NCI-H128 (cell line): ENCODE data around the gene CD300LG.

ENCODE experiments used
- DNase-seq: peaks from one replicate; lab custom pipeline; 2025; ENCODE audit not compliant: unreplicated experiment; lab: John Stamatoyannopoulos, UW

The CD300LG gene

DNA sequence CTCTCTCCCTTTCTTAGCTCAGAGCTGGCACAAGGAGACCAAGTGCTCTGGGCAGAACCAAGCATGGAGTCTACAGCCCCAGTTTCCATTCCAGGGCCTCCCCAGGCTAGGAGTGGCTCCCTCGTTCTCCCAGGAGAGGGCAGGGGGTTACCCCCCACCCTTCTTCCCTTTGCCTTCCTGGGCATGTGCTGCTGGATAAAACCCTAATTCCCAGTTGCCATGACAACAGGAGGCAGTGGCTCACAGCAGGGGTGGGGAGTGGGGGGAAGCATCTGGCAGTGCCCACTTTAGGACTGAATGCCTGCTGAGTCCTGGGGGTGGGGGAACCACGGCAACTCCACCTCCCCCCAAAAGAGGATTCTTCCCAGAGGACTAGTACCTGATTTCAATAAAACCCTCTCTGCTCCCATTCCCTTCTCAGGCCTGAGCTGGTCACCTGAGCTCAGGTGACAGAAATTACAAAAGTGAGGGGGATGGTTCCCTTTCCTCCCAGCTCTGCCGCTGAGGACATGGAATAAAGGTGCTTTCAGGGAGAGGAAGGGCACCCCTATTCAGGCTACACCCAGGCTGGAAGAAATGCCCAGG is 58.5 kb downstream of the CD300LG start:
- no peak for DNase-seq

DNA sequence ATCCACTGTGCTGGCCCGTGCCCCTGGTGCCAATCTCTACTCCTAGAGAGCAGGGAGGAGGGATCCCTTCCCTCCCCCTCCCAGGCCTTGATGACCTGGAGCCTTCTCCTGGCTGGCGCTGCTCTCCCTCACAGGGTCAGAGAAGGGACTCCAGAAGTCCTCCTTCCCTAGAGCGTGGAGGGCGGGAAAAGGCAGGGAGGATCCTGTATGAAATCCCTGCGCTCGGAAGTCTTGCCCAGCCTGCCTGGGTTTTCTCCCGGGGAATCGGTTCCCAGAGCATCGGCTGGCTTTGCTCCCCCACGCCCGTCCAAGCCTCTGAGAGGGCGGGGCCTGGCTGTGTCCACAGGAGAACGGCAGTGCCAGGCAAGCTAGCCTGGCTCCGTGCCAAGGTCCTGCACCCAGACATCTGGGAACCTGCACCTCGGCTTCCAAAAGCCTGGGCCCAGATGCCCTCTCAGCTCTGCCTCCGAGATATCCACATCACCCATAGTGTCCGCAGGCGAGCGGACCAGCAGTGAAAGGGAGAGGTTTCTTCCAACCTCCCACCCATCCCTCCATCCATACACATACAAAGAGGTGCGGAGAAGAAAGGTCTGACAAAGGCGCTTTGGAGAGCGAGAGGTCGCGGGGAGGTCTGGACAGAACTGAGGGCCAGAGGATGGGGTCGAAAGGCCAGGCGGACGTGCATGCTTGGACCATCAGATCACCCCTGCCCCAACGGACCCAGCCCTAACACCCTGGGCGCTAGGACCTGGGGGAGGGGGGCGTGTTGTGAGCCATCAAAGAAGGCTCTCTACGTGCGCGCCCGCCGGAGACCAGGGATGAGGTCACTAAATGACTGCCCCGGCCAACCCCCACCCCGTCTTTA is 59.2 kb downstream of the CD300LG start:
- no peak for DNase-seq

- DNase-seq: no peak
These were observed 60.0 kb downstream of the CD300LG start for GRCh38 chr17:43906951-43907424.

DNA sequence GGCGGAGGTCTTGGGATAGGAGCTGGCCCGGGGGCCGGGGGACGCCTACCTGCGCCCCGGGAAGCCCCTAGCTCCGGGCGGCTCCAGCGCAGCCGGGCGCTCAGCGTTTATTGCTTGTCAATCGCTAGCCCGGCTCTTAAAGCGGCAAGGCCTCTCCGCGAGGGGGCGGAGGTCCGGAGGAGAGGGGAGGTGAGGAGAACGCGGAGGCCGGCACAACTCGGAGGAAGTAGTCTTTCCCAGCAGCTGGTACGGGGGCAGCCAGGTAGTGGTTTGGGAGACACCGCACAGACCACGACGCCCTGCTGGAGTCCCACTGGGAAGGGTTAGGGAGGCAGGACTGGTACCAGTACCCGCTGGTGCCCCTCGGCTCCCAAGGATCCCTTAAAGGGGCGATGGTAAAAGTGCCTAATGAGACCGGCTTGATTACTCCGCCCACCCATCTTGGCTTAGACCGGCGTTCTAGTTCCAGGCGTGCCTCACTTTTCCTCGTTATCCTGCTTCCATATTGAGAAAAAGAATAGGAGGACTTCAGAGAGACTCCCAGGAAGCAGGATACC is 60.5 kb downstream of the CD300LG start, which contains the start of gene MPP2:
TSS of gene MPP2 (minus strand) at position 112 of the 557 bp plus-strand sequence. CDS start 3,076 bp downstream, outside the sequence.
- no peak for DNase-seq

DNA sequence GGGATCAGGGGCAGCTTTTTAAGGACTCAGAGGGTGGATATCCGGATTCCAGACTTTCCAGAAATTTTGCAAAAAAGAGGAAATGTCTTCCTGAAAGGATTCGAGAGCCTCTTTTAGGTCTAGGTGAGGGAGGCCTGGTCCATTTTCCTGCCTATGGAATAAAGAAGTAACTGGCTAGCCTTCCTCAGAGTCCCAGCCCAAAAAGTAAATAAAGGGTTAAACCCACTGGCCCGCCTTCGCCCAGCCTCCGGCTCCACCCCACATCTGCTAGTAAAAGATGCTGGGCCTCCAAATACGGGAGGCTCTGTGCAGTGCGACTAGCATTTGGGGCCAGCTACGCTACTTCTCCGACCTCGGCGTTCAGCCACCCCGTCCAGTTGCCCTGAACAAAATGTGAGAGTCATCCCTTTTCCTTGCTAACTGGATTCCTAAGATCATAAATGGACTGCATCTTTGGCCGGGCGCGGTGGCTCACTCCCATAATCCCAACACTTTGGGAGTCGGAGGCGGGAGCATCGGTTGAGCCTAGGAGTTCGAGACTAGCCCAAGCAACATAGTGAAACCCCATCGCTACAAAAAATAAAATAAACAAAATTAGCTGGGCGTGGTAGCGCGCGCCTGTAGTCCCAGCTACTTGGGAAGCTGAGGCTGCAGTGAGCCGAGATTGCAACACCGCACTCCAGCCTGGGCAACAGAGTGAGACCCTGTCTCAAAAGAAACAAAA is 61.2 kb downstream of the CD300LG start:
- no peak for DNase-seq

GRCh38 chr17:43909537-43910231 is 62.7 kb downstream of the CD300LG start:
- DNase-seq: no peak

- no peak for DNase-seq
These were observed 64.9 kb downstream of the CD300LG start for GRCh38 chr17:43911904-43912303.

GRCh38 chr17:43912635-43913304 is 65.8 kb downstream of the CD300LG start:
- no peak for DNase-seq
